Spleen (tissue), 11 donors: ENCODE data around the gene ZGRF1. TPM values are rescaled to one million over a fixed set of nuclear protein-coding genes. Genes with fewer than 3 reads are reported as not detected.
A peak's percentile ranks its signal among the peaks of the same experiment; 100 is the strongest.

Source experiments
- DNase-seq: peaks from one replicate; pipeline ENCODE4 v3.0.0-alpha.2; 2020
- H3K27ac ChIP-seq, 8 donors: fragments of 200-600 bp; sonication (generic) in 7 of 8; 1 replicate in 4 of 8; 2 replicates in 4 of 8; pipeline versions ENCODE4 v1.5.0 to v1.8.0; 2016 to 2021; ENCODE audit warnings: inconsistent platforms in 4 of 8, mild to moderate bottlenecking in 4 of 8, moderate library complexity in 1 of 8
- H3K27me3 ChIP-seq, 7 donors: fragments of 200-600 bp; sonication (generic) in 6 of 7; replicated peaks in 1 of 7; 1 replicate in 4 of 7; 2 replicates in 3 of 7; pipeline versions ENCODE4 v1.5.0 to v1.8.0; 2016 to 2021; ENCODE audit warnings: inconsistent platforms in 3 of 7, mild to moderate bottlenecking in 1 of 7
- H3K36me3 ChIP-seq, 6 donors: fragments of 200-600 bp; sonication (generic) in 5 of 6; 1 replicate in 4 of 6; 2 replicates in 2 of 6; pipeline versions ENCODE4 v1.5.0 to v1.8.0; 2016 to 2021; ENCODE audit warnings: inconsistent platforms in 2 of 6
- H3K4me1 ChIP-seq, 6 donors: fragments of 200-600 bp; sonication (generic) in 5 of 6; 1 replicate in 3 of 6; 2 replicates in 3 of 6; pipeline versions ENCODE4 v1.5.0 to v1.8.0; 2016 to 2021; ENCODE audit warnings: inconsistent platforms in 3 of 6
- H3K4me3 ChIP-seq, 8 donors: fragments of 200-600 bp; sonication (generic) in 7 of 8; 1 replicate in 4 of 8; 2 replicates in 4 of 8; pipeline versions ENCODE4 v1.5.0 to v1.8.0; 2016 to 2021; ENCODE audit warnings: inconsistent platforms in 4 of 8, mild to moderate bottlenecking in 4 of 8, moderate library complexity in 2 of 8
- H3K9me3 ChIP-seq, 8 donors: fragments of 200-600 bp; sonication (generic) in 7 of 8; 1 replicate in 4 of 8; 2 replicates in 4 of 8; pipeline versions ENCODE4 v1.5.0 to v1.8.0; 2016 to 2021; ENCODE audit warnings: inconsistent platforms in 4 of 8
- POLR2A ChIP-seq, 3 donors: fragments of 450-650 bp; IDR thresholded peaks; one replicate each; pipeline ENCODE4 v1.5.1; 2017; ENCODE audit warnings: antibody characterized with exemption in 3 of 3, mild to moderate bottlenecking in 1 of 3
- POLR2AphosphoS5 ChIP-seq, 3 donors: sonication (generic); formaldehyde crosslinking; IDR thresholded peaks; one replicate each; pipeline ENCODE4 v1.5.1; 2017; ENCODE audit warnings: antibody characterized with exemption in 3 of 3
- WGBS, 5 donors: extraction: QIAGEN DNeasy Blood & Tissue Kit in 3 of 5; methylation state at CpG; one replicate each; pipeline versions ENCODE4 v1.1.5 to v1.1.7; 2013 to 2018; 5-methylcytosine and 5-hydroxymethylcytosine counted together
- intact Hi-C: fragments of 100-400 bp; cut with DNase I; formaldehyde crosslinking; loops from one replicate; pipeline ENCODE4 v1.15.0; 2023; ENCODE audit warnings: low total_unique reads
- polyA plus RNA-seq, 3 donors: library from polyadenylated mRNA; stranded (reverse); fragments of 200-250 nt; gene quantifications; one replicate each; pipeline ENCODE4 v1.2.1, GENCODE V29; 2013
- total RNA-seq, 7 donors: library from RNA; depleted of rRNA in 3 of 7; stranded (reverse); fragments of >200 nt in 3 of 7; fragmentation: NEBNext Ultra II Directional in 4 of 7; extraction: Animal tissue kit (Norgen Biotek cat#: 25700) in 4 of 7; gene quantifications; one replicate each; pipeline versions ENCODE4 v1.1.0 to v1.2.1, GENCODE V29; 2016 to 2021
- TF ChIP-seq, protein P1 (sequence below), 11 experiments: fragments of 200-600 bp in 7 of 11; fragments of 450-650 bp in 4 of 11; sonication (generic) in 4 of 11; IDR thresholded peaks in 8 of 11; conservative IDR thresholded peaks in 3 of 11; 1 replicate in 7 of 11; 2 replicates in 4 of 11; pipeline versions ENCODE4 v1.4.0 to v1.8.0; 2016 to 2021; ENCODE audit warnings: antibody characterized with exemption in 11 of 11, inconsistent platforms in 4 of 11, mild to moderate bottlenecking in 1 of 11
- donor health status: healthy with polysubstance abuse.
- donor health status: DM: no; HTN: no; CAD: no; lungs with moderate emphysema.
- donor health status: DM: no; HTN: no; CAD: no.
- donor health status: Bipolar disorder and iron deficiency.
- donor health status: healthy.
- donor health status: DM: no; HTN: no; CAD: no.
- donor health status: DM: yes; HTN: yes; CAD: no.

The ZGRF1 gene
- total and polyA plus RNA-seq, 10 donors = 4.4 to 20.8 (median 10.7) TPM

DNA sequence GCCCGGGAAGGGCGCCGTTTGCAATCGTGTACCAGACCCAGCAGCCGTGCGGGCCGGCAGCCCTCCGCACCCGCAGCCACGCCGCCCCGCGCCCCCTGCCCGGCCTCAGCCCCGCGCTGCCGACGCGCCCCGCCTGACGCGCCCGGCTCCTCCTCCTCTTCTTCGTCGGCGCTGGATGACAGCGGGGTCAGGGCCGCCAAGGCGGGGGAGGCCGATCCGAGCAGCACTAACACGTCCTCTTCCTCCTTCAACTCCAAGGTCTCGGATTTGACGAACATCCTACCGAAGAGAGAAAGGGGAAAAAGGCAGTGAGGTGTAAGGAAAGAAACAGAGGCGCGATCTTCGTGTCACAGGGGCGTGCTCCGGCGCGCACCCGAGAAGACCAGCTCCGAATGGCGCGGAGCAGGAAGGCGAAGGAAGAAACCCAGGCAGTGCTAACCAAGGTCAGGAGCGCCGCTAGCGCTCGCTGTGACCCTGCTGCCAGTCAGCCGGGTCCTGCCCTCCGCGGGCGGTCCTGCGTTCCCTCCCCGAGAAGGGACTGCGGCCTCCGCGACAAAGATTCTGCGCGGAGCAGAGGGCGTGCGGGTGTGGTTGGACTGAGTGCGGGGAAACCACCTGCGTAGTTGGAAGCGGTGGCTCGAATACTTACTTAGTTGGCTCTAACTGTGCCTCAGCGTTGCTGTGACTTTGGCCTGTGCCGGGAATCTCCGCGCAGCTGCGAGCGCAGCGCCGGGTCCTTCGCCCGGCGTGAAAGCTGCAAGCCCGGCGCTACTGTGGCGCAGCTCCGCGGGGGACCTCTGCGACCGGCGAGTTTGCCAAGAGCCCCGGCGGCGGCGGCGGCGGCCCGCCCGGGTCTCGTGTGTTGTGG is 121.3 kb downstream of the ZGRF1 start:
- Histone ChIP-seq H3K36me3 (no peaks in the 10 kb centered on the region), H3K4me1 (peaks cover 21 to 65% (median 57%) of the 10 kb centered on the region in 6 donors), H3K27me3 (peaks cover 14 to 100% (median 100%) of the 10 kb centered on the region in 7 donors), H3K9me3 (peaks cover 0 to 11% (median 0%) of the 10 kb centered on the region in 8 donors), H3K4me3 (peak overlapping the region; percentile 45 to 75 (median 57)), H3K27ac (no peak overlapping the region)
- intact Hi-C loops = no loop called here
- DNase-seq = no peak
- 0 to 1% (median 1%) methylated on average over 51 to 96 of the region's 96 CpGs for WGBS, 5 donors
- no peak for TF ChIP-seq POLR2A (IDR thresholded peaks at IDR 0.05)
- peak in 1 of 3 donors; percentile 39 for TF ChIP-seq POLR2AphosphoS5 (IDR thresholded peaks at IDR 0.05)
- TF ChIP-seq, protein P1, sequence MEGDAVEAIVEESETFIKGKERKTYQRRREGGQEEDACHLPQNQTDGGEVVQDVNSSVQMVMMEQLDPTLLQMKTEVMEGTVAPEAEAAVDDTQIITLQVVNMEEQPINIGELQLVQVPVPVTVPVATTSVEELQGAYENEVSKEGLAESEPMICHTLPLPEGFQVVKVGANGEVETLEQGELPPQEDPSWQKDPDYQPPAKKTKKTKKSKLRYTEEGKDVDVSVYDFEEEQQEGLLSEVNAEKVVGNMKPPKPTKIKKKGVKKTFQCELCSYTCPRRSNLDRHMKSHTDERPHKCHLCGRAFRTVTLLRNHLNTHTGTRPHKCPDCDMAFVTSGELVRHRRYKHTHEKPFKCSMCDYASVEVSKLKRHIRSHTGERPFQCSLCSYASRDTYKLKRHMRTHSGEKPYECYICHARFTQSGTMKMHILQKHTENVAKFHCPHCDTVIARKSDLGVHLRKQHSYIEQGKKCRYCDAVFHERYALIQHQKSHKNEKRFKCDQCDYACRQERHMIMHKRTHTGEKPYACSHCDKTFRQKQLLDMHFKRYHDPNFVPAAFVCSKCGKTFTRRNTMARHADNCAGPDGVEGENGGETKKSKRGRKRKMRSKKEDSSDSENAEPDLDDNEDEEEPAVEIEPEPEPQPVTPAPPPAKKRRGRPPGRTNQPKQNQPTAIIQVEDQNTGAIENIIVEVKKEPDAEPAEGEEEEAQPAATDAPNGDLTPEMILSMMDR (IDR thresholded peaks at IDR 0.05 in 8 of 11, conservative IDR thresholded peaks at IDR 0.05 in 3 of 11) = no peak

DNA sequence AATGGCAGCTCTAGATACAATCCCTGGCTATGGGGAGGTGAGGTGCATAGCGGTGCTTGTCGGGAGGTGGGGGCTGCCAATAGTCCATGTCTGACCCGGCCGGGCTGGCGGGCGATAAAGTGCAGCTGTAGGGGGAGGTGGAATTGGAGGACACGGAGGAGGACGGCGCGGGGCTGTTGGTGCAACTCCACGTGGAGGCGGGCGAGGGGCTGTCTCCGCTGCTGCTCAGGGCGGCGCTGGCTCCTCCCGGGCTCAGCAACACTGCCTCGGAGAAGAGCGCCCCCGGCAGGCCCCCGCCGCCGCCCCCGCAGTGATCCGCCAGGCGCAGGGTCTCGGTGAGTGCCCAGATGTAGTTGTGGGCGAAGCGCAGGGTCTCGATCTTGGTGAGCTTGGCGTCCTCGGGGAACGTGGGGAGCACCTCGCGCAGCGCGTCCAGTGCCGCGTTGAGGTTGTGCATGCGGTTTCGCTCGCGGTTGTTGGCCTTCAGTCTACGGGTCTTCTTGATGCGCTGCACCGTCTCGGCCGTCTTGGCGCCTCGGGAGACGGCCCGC is 122.0 kb downstream of the ZGRF1 start:
- intact Hi-C loops = no loop called here
- peak overlapping the region; percentile 45 to 75 (median 57) for H3K4me3 ChIP-seq
- peaks cover 26 to 68% (median 60%) of the 10 kb centered on the region in 6 donors for H3K4me1 ChIP-seq
- peaks cover 14 to 100% (median 100%) of the 10 kb centered on the region in 7 donors for H3K27me3 ChIP-seq
- H3K27ac ChIP-seq = no peak overlapping the region
- no peaks in the 10 kb centered on the region for H3K36me3 ChIP-seq
- TF ChIP-seq, protein P1 (IDR thresholded peaks at IDR 0.05 in 8 of 11, conservative IDR thresholded peaks at IDR 0.05 in 3 of 11) = no peak
- TF ChIP-seq POLR2AphosphoS5 (IDR thresholded peaks at IDR 0.05) (no peak), POLR2A (IDR thresholded peaks at IDR 0.05) (no peak)
- no peak for DNase-seq
- H3K9me3 ChIP-seq = peaks cover 0 to 8% (median 0%) of the 10 kb centered on the region in 8 donors
- 3 to 6% (median 3%) methylated on average over 6 to 52 of the region's 52 CpGs for WGBS, 5 donors

DNA sequence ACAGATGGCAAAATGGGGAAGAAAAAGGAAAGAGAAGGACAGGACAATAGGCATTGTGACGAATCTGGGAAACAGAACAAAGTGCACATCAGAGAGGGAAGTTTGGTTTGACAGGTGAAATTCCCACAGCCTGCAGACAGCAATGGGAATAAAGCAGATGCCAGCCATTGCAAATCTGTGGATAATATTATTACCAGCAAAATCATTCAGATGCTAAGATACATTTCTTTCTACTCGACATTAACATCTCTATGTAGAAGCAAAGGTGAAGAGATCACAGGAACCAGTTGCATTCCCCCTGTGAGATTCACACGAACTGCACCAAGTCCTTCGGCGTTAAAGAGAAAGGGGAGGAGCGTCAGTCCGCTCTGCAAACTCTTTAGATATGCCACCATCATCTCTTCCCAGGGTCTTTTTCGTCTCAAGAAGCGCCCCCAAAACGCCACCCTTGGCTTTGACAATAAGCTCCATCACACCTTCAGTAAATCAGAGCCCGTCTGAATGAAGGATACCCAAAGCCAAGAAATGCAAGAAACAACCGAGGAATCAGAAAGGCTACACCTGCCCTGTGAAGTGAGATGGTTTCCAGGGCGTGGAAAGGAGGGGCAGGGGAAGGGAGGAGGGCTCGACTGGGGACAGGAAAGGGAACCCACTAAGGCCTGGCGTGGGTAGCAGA is 122.6 kb downstream of the ZGRF1 start:
- intact Hi-C loops = no loop called here
- Histone ChIP-seq H3K4me1 (peaks cover 30 to 74% (median 66%) of the 10 kb centered on the region in 6 donors), H3K27ac (no peak overlapping the region), H3K27me3 (peaks cover 15 to 100% (median 100%) of the 10 kb centered on the region in 7 donors), H3K4me3 (peak overlapping the region in 5 of 8 donors; percentile 52 to 75 (median 60)), H3K36me3 (no peaks in the 10 kb centered on the region), H3K9me3 (peaks cover 0 to 8% (median 0%) of the 10 kb centered on the region in 8 donors)
- no peak for DNase-seq
- WGBS, 5 donors = 2 to 5% (median 4%) methylated on average over 15 of the region's 15 CpGs
- TF ChIP-seq POLR2AphosphoS5 (IDR thresholded peaks at IDR 0.05) (no peak), POLR2A (IDR thresholded peaks at IDR 0.05) (no peak)
- TF ChIP-seq, protein P1 (IDR thresholded peaks at IDR 0.05 in 8 of 11, conservative IDR thresholded peaks at IDR 0.05 in 3 of 11) = no peak
